Stimulated activated CD4-positive, alpha-beta T cell treated with anti-CD3 and anti-CD28 coated beads, Interleukin-1b, Interleukin-23, amount 100 ng/mL, for 24 hours (primary cell): ENCODE results near the gene TAF11L3.
"Not testable (repeated sequence)": the region's sequence is repeated elsewhere in the genome, so short reads cannot be mapped to it uniquely, and the experiment has no call there.

ENCODE experiments used
- DNase-seq, 4 experiments: peaks; one replicate each; pipeline ENCODE4 v3.0.0-alpha.2; 2020; ENCODE audit warnings: low read depth in 4 of 4, low spot score in 1 of 4

Gene TAF11L3

DNA sequence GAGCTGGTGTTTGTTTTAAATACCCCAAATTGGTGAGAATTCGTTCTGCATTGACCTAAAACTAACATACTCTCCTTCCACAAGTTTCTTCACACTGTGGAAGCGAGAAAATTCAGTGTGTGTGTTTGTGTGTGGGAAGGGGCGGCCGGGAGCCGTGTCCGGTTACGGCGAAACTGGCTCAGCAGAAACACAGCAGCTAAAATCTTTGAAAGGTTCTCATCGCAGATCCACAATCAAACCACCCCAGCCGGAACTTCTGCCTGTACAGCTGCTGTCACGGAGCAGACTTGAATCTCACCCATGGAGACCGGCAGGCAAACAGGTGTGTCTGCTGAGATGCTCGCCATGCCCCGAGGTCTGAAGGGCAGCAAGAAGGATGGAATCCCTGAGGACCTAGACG lies at the start of gene TAF11L3:
Gene TAF11L3 (plus strand): TSS at position 301 of the 400 bp plus-strand sequence.
- not testable (repeated sequence) for DNase-seq

GRCh38 chr5:17470064-17470463 lies 48.1 kb upstream of the TAF11L3 start:
- DNase-seq: no peak

- not testable (repeated sequence) for DNase-seq
Observed at GRCh38 chr5:17475064-17475463, 43.1 kb upstream of the TAF11L3 start.

- DNase-seq: no peak
Observed at GRCh38 chr5:17477043-17477442, 41.1 kb upstream of the TAF11L3 start.

DNA sequence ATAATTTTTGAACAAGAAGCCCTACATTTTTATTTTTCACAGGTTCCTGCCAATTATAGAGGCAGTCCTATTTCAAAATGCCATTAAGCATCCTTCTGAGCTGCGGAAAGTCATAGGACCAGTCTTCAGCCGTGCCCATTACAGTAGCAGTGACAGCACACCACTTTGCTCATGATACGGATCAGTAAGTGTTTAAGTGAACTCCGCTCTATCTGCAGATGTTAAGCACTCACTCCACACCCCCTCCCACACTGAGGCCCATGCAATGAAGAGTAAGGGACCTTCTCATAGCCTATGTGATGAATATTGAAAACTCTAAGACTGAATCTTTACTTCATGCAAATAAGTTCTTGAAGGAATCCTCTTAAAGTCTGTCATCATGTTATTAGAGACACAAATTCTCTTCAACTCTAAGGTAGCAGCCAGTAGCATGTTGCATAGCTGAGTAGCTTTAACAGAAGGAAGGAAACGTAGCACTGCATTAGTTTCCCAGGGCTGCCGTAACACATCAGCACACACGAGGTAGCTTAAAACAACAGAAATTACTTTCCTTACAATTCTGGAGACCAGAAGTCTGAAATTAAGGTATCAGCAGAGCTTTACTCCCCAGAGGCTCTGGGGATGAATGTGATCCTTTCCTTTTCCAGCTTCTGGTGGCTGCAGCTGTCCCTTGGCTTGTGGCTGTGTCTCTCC lies 40.4 kb upstream of the TAF11L3 start:
- no peak for DNase-seq

- DNase-seq: no peak
Observed at GRCh38 chr5:17481378-17481777, 36.8 kb upstream of the TAF11L3 start.

GRCh38 chr5:17482790-17483189 lies 35.4 kb upstream of the TAF11L3 start:
- no peak for DNase-seq

DNA sequence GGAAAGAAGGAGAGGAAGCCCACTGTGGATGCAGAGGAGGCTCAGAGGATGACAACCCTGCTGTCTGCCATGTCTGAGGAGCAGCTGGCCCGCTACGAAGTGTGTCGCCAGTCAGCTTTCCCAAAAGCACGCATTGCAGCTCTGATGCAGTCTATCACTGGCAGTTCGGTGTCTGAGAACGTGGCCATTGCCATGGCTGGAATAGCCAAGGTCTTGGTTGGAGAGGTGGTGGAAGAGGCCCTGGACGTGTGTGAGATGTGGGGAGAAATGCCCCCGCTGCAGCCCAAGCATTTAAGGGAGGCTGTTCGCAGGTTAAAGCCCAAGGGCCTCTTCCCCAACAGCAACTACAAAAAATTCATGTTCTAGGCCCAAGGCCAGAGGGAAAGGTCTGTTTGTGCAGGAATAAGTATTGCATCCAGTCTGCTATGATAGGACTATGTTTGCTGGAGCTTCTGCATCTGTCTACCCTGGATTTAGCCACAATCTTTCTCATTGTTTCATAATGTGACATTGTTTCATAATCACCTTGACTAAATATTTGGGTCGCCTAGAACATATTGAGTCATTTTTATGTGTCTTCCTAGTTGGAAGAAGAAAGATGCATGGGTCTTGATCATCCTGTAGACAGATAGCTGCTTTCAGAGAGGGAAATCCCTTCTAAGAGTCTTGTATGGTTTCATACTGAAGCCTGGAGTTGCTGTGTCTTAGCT lies 31.5 kb upstream of the TAF11L3 start:
- DNase-seq: not testable (repeated sequence)

- no peak for DNase-seq
Observed at GRCh38 chr5:17487174-17487512, 31.0 kb upstream of the TAF11L3 start.

DNA sequence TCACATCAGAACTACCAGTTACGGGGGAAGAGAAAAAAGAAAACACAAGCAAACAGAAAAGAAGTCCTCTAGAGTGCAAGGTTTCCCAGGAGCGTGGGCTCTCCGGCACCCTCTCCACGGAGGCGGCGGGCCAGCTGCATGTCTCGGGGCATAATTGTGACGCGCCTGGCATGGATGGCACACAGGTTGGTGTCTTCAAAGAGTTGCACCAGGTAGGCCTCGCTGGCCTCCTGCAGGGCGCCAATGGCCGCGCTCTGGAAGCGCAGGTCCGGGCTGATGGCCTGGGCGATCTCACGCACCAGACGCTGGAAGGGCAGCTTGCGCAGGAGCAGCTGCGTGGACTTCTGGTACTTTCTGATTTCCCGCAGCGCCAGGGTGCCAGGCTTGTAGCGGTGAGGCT lies 26.9 kb upstream of the TAF11L3 start:
- not testable (repeated sequence) for DNase-seq

DNA sequence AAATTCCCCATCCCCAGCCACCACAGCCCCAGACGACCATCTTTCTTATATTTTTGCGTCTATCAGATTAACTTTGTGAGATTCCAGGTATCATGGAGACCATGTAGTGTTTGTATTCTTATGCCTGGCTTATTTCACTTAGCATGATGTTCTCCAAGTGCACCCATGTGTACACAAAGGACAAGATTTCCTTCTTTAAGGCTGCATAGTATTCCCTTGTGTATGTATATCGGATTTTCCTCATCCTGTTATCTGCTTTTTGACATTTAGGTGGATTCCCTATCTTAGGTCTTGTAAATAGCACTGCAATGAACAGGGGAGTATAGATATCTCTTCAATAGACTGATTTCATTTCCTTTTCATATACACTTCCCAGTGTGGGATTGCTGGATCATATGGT lies 25.4 kb upstream of the TAF11L3 start:
- no peak for DNase-seq

GRCh38 chr5:17497446-17497845 lies 20.7 kb upstream of the TAF11L3 start:
- DNase-seq: no peak

DNA sequence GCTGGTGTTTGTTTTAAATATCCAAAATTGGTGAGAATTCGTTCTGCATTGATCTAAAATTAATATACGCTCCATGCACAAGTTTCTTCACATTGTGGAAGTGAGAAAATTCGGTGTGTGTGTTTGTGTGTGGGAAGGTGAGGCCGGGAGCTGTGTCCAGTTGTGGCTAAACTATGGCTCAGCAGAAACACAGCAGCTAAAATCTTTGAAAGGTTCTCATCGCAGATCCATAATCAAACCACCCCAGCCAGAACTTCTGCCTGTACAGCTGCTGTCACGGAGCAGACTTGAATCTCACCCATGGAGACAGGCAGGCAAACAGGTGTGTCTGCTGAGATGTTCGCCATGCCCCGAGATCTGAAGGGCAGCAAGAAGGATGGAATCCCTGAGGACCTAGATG lies 20.2 kb upstream of the TAF11L3 start, which contains the start of gene TAF11L2:
Gene TAF11L2 (plus strand): TSS at position 301 of the 400 bp plus-strand sequence.
- DNase-seq: not testable (repeated sequence)

DNA sequence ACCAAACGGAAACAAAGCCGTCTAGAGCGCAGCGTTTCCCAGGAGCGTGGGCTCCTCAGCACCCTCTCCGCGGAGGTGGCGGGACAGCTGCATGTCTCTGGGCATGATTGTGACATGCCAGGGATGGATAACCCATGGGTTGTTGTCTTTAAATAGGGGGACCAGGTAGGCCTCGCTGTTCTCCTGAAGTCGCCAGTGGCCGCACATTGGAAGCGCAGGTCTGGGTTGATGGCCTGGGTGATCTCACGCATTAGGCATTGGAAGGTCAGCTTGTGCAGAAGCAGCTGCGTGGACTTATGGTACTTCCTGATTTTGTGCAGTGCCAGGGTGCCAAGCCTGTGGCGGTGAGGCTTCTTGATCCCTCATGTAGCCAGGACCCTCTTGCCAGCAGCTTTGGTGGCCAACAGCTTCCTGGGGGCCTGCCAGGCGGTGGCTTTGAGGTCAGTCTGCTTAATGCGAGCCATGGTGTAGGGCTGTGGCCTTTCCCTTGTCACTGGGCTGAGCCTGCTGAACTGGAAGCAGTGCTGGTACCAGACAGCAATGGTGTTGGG lies 6.3 kb upstream of the TAF11L3 start:
- DNase-seq: no peak

DNA sequence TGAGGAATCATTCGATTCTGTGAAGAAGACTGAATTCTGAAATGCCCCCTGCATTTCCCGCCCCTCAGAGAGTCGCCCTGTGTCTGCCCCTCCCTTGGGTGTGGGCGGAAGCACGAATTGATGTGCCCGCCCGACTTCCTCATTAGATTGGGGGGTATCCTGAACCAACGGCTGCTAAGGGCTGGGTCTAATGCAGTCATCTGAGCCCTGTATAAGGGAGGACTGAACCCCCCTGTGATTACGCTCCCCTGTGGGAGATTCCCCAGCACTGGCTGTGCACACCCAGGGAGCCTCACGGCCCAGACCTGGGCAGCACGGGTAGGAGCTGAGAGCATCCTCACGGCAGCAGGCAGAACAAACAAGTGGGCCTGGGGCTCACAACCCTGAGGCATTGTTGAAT lies 641 bp upstream of the TAF11L3 start:
- DNase-seq: not testable (repeated sequence)

DNA sequence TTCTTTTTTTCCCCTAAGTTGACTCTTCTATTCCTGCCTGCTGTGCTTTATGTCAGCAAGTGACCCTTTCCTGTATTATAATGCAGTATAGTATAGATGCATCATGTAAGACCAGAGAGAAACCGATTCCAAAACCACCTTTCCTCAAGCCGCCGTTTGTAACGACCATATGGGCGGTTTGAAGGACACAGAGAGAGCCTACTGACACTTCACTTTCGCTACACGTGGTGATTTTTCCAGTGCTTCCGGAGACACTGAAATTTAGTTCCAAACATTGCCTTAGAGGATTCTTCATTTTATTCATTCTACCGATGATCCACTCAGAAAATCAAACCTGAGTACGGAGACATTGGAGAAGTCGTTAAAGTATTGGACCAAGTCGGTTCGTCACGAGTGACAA lies 1.3 kb downstream of the TAF11L3 start:
- DNase-seq: not testable (repeated sequence)

- DNase-seq: not testable (repeated sequence)
Observed at GRCh38 chr5:17521501-17521900, 3.3 kb downstream of the TAF11L3 start, which contains the start of gene TAF11L4. Gene TAF11L4 (plus strand): TSS chr5:17521801.

GRCh38 chr5:17524935-17525334 lies 6.8 kb downstream of the TAF11L3 start, which contains the start of gene TAF11L5:
Gene TAF11L5 (plus strand): TSS chr5:17525235.
- DNase-seq: not testable (repeated sequence)

DNA sequence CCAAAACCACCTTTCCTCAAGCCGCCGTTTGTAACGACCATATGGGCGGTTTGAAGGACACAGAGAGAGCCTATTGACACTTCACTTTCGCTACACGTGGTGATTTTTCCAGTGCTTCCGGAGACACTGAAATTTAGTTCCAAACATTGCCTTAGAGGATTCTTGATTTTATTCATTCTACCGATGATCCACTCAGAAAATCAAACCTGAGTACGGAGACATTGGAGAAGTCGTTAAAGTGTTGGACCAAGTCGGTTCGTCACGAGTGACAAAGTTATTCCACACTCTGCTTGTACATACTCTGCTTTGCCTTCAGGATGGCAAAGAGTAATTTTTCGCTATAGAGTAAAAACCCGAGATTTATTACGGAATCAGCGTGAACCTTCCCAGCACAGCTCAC lies 8.3 kb downstream of the TAF11L3 start:
- not testable (repeated sequence) for DNase-seq

DNA sequence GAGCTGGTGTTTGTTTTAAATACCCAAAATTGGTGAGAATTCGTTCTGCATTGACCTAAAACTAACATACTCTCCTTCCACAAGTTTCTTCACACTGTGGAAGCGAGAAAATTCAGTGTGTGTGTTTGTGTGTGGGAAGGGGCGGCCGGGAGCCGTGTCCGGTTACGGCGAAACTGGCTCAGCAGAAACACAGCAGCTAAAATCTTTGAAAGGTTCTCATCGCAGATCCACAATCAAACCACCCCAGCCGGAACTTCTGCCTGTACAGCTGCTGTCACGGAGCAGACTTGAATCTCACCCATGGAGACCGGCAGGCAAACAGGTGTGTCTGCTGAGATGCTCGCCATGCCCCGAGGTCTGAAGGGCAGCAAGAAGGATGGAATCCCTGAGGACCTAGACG lies 10.2 kb downstream of the TAF11L3 start, which contains the start of gene TAF11L6:
Gene TAF11L6 (plus strand): TSS at position 301 of the 400 bp plus-strand sequence.
- not testable (repeated sequence) for DNase-seq
